Ishikawa (cell line): Measurements from ENCODE around the gene SH3RF3.

Source experiments
- CEBPB ChIP-seq: IDR thresholded peaks from 2 replicates; pipeline ENCODE4 v1.6.1; 2012
- CREB1 ChIP-seq: IDR thresholded peaks from 2 replicates; pipeline ENCODE4 v1.6.1; 2012; ENCODE audit warnings: low read depth
- EGR1 ChIP-seq: IDR thresholded peaks from 2 replicates; pipeline ENCODE4 v1.6.1; 2012
- EP300 ChIP-seq: IDR thresholded peaks from 2 replicates; pipeline ENCODE4 v1.6.1; 2012; ENCODE audit warnings: borderline replicate concordance
- FOXM1 ChIP-seq: IDR thresholded peaks from 2 replicates; pipeline ENCODE4 v1.6.1; 2012; ENCODE audit warnings: low read depth, borderline replicate concordance
- NFIC ChIP-seq: IDR thresholded peaks from 2 replicates; pipeline ENCODE4 v1.6.1; 2012
- RAD21 ChIP-seq: IDR thresholded peaks from 2 replicates; pipeline ENCODE4 v1.6.1; 2012; ENCODE audit warnings: low read depth
- TAF1 ChIP-seq: IDR thresholded peaks from 2 replicates; pipeline ENCODE4 v1.6.1; 2012; ENCODE audit warnings: low read depth, mild to moderate bottlenecking
- TCF12 ChIP-seq: IDR thresholded peaks from 2 replicates; pipeline ENCODE4 v1.6.1; 2012; ENCODE audit warnings: low read depth
- TEAD4 ChIP-seq: IDR thresholded peaks from 2 replicates; pipeline ENCODE4 v1.6.1; 2012
- YY1 ChIP-seq: IDR thresholded peaks from 2 replicates; pipeline ENCODE4 v1.6.1; 2012; ENCODE audit warnings: low read depth
- ZBTB7A ChIP-seq: IDR thresholded peaks from 2 replicates; pipeline ENCODE4 v1.6.1; 2012; ENCODE audit warnings: low read depth
- TF ChIP-seq, protein P1 (sequence below): IDR thresholded peaks from 2 replicates; pipeline ENCODE4 v1.6.1; 2012; ENCODE audit warnings: low read depth, mild to moderate bottlenecking
- TF ChIP-seq, protein P2 (sequence below): IDR thresholded peaks from 2 replicates; pipeline ENCODE4 v1.6.1; 2012
- TF ChIP-seq, protein P3 (sequence below): IDR thresholded peaks from 2 replicates; pipeline ENCODE4 v1.6.1; 2012

The SH3RF3 gene

DNA sequence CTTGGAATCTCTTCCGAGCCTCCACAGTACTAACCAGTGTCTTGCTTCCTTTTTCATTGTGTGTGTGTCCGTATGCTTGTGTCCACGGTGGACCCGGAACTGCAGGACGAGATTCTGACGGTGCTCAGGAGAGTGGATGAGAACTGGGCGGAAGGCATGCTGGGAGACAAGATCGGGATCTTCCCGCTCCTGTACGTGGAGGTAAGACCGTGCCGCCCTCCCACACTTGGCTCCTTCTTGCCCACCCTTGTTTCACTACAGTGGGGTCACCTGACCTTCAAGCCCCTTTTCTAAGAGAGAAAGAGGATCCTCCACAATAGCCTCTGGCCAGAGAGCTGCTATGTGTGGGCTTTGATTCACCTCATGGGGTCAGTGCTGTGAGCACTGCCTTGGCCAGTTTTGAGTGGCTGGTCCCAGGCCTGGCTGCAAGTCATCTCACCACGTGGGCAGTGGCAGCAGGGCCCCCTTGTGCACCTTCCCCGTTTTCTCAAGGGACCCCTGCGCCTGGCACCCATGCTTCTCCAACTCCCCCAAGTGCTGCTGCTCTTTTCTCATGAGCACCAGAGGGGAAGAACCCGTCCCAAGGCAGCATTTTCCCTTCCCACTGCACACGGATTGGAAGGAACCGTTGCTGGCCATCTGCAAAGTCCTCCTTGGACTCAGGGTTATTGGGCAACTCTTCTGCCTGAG is 242.6 kb downstream of the SH3RF3 start:
- TF ChIP-seq TAF1: no peak
- TF ChIP-seq, protein P1, sequence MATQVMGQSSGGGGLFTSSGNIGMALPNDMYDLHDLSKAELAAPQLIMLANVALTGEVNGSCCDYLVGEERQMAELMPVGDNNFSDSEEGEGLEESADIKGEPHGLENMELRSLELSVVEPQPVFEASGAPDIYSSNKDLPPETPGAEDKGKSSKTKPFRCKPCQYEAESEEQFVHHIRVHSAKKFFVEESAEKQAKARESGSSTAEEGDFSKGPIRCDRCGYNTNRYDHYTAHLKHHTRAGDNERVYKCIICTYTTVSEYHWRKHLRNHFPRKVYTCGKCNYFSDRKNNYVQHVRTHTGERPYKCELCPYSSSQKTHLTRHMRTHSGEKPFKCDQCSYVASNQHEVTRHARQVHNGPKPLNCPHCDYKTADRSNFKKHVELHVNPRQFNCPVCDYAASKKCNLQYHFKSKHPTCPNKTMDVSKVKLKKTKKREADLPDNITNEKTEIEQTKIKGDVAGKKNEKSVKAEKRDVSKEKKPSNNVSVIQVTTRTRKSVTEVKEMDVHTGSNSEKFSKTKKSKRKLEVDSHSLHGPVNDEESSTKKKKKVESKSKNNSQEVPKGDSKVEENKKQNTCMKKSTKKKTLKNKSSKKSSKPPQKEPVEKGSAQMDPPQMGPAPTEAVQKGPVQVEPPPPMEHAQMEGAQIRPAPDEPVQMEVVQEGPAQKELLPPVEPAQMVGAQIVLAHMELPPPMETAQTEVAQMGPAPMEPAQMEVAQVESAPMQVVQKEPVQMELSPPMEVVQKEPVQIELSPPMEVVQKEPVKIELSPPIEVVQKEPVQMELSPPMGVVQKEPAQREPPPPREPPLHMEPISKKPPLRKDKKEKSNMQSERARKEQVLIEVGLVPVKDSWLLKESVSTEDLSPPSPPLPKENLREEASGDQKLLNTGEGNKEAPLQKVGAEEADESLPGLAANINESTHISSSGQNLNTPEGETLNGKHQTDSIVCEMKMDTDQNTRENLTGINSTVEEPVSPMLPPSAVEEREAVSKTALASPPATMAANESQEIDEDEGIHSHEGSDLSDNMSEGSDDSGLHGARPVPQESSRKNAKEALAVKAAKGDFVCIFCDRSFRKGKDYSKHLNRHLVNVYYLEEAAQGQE: no peak
- TF ChIP-seq TEAD4: no peak
- no peak for TF ChIP-seq EGR1
- TF ChIP-seq, protein P2, sequence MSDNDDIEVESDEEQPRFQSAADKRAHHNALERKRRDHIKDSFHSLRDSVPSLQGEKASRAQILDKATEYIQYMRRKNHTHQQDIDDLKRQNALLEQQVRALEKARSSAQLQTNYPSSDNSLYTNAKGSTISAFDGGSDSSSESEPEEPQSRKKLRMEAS: no peak
- TF ChIP-seq YY1: no peak
- TF ChIP-seq NFIC: no peak
- TF ChIP-seq CEBPB: no peak
- TF ChIP-seq CREB1: no peak
- TF ChIP-seq FOXM1: no peak
- TF ChIP-seq EP300: no peak
- TF ChIP-seq RAD21: no peak
- no peak for TF ChIP-seq TCF12
- TF ChIP-seq ZBTB7A: no peak
- TF ChIP-seq, protein P3, sequence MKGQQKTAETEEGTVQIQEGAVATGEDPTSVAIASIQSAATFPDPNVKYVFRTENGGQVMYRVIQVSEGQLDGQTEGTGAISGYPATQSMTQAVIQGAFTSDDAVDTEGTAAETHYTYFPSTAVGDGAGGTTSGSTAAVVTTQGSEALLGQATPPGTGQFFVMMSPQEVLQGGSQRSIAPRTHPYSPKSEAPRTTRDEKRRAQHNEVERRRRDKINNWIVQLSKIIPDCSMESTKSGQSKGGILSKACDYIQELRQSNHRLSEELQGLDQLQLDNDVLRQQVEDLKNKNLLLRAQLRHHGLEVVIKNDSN: no peak

DNA sequence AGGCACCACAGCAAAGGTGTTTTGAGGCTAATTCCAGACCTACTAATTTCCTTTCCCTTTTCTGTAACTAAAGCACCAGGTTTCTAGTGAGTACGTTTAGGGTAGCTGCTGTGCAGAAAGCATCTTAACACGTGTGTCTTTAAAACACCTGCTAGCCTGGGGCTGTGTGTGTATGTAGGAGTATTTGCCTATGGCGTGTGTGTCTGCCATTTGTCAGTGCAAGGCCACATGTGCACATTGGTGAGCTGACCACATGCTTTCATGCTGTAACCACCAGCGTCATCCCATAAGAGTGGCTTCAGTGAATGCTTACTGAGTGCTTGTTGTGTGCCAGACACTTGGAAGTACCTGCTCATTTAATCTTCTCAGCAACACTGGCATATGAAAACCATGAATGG is 243.2 kb downstream of the SH3RF3 start:
- TF ChIP-seq, protein P3: no peak
- TF ChIP-seq CEBPB: no peak
- TF ChIP-seq, protein P2: no peak
- no peak for TF ChIP-seq NFIC
- no peak for TF ChIP-seq EP300
- TF ChIP-seq TAF1: no peak
- TF ChIP-seq, protein P1: no peak

DNA sequence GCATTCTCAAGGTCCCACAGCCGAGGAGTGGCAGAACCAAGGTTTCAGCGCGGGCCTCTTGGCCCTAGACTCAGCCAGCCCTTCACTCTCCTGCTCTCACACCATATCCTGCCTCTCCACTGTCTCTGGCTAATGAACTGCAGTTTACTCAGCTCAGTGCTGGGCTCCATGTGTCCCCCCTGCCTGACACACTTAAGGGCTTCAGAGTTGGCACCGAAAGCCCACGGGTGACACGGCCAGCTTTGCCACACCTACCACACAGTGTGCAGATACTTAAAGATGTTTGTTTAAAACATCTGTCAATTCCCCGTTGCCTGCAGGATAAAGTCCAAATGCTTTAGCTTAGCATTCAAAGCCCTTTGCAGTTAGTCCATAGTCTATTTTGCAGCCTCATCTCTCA is 243.6 kb downstream of the SH3RF3 start:
- TF ChIP-seq TCF12: no peak
- TF ChIP-seq EP300: no peak
- no peak for TF ChIP-seq FOXM1
- TF ChIP-seq ZBTB7A: no peak
- no peak for TF ChIP-seq EGR1
- TF ChIP-seq, protein P1: no peak
- no peak for TF ChIP-seq NFIC
- TF ChIP-seq, protein P3: no peak
- no peak for TF ChIP-seq TEAD4
- no peak for TF ChIP-seq RAD21
- no peak for TF ChIP-seq TAF1
- TF ChIP-seq YY1: no peak
- TF ChIP-seq, protein P2: no peak
- TF ChIP-seq CEBPB: no peak
- TF ChIP-seq CREB1: no peak
